Caco-2 (cell line): Measurements from ENCODE around the gene PBX2. TPM values are rescaled to one million over a fixed set of nuclear protein-coding genes. Genes with fewer than 3 reads are reported as not detected.

ENCODE experiments used
- BruUV-seq: library from RNA; stranded (reverse); fragments of 400-500 nt; replicated peaks from 2 replicates; lab custom pipeline; 2021; lab: Mats Ljungman, UMichigan
- CTCF ChIA-PET: fragments of 300-600 bp; sonication (Branson Sonifier 250); formaldehyde crosslinking; loops from one replicate; lab custom pipeline; 2022; ENCODE audit warnings: antibody characterized with exemption; lab: Charles Lee
- POLR2A ChIA-PET: fragments of 300-600 bp; sonication (Branson Sonifier 250); formaldehyde crosslinking; loops from one replicate; lab custom pipeline; 2022; ENCODE audit warnings: antibody characterized with exemption; lab: Charles Lee
- DNase-seq, 2 experiments: peaks; one replicate each; pipeline versions ENCODE4 v3.0.0 to v3.0.0-alpha.2; 2020 to 2022
- H3K27me3 ChIP-seq: replicated peaks from 2 replicates; pipeline ENCODE4 v1.6.0; 2011; ENCODE audit warnings: low read length; ENCODE audit not compliant: control insufficient read depth, insufficient read depth
- H3K36me3 ChIP-seq: 2 replicates; pipeline ENCODE4 v1.5.1; 2011; ENCODE audit warnings: low read length; ENCODE audit not compliant: control insufficient read depth, insufficient read depth
- H3K4me1 ChIP-seq: fragments of 250-450 bp; sonication (Bioruptor Pico); 2 replicates; pipeline ENCODE4 v1.5.1; 2020; ENCODE audit warnings: mild to moderate bottlenecking
- H3K4me3 ChIP-seq: 2 replicates; pipeline ENCODE4 v1.5.1; 2011; ENCODE audit warnings: low read depth, mild to moderate bottlenecking, control low read depth, low read length
- H3K9me3 ChIP-seq: fragments of 250-450 bp; sonication (Bioruptor Pico); 2 replicates; pipeline ENCODE4 v1.5.1; 2020; ENCODE audit warnings: mild to moderate bottlenecking, moderate library complexity
- H3K27ac Mint-ChIP-seq: one replicate; pipeline ENCODE4 v1.8.0; 2022; ENCODE audit warnings: mixed read lengths; ENCODE audit not compliant: unreplicated experiment
- H3K27me3 Mint-ChIP-seq: one replicate; pipeline ENCODE4 v1.8.0; 2022; ENCODE audit warnings: mixed read lengths; ENCODE audit not compliant: insufficient read depth, unreplicated experiment
- H3K36me3 Mint-ChIP-seq: one replicate; pipeline ENCODE4 v1.8.0; 2022; ENCODE audit warnings: mild to moderate bottlenecking, mixed read lengths; ENCODE audit not compliant: insufficient read depth, unreplicated experiment
- H3K4me1 Mint-ChIP-seq: one replicate; pipeline ENCODE4 v1.8.0; 2022; ENCODE audit warnings: low read depth, mixed read lengths; ENCODE audit not compliant: unreplicated experiment
- H3K4me3 Mint-ChIP-seq: one replicate; pipeline ENCODE4 v1.8.0; 2022; ENCODE audit warnings: mild to moderate bottlenecking, moderate library complexity, mixed read lengths; ENCODE audit not compliant: unreplicated experiment
- H3K9me3 Mint-ChIP-seq: one replicate; pipeline ENCODE4 v1.8.0; 2022; ENCODE audit warnings: mixed read lengths; ENCODE audit not compliant: unreplicated experiment
- intact Hi-C: fragments of 100-400 bp; cut with micrococcal nuclease; formaldehyde crosslinking; loops from one replicate; pipeline ENCODE4 v1.10.0; 2022; ENCODE audit not compliant: unreplicated experiment
- total RNA-seq: library from RNA; stranded (reverse); gene quantifications from 2 replicates; pipeline ENCODE4 v1.2.3, GENCODE V29; 2022
- TF ChIP-seq, protein P1 (sequence below), 2 experiments: fragments of 200-600 bp in 1 of 2; IDR thresholded peaks; 1 replicate in 1 of 2; 2 replicates in 1 of 2; pipeline versions ENCODE4 v1.5.1 to v1.8.0; 2011 to 2022; ENCODE audit warnings: antibody characterized with exemption in 1 of 2, control low read depth in 1 of 2, inconsistent platforms in 1 of 2, low read depth in 1 of 2, low read length in 1 of 2, mild to moderate bottlenecking in 1 of 2, moderate library complexity in 1 of 2; ENCODE audit not compliant: insufficient read depth in 1 of 2, severe bottlenecking in 1 of 2, unreplicated experiment in 1 of 2

PBX2 gene
- total RNA-seq, 1 experiment from 2014 or later, result 96.3 TPM

DNA sequence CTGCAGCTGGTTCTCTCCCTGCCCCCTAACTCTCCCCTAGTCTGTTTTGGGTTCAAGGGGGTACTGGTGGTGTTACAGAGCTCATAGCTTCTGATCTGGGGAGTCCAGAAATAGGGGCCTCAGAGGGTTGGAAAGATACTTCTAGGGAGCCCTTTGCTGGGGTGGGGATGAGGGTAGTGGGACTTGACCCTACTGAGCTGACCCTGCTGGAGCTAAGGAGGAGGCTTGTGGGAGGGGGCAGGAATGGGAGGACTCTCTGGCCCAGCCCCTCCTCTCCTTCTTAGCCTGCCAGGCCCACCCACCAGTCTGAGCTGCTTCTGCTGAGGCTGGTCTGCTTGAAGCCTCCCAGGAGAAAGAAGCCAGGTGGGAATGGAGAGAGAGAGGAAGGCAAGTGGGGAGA is 25.7 kb downstream of the PBX2 start, which contains the start of gene EGFL8:
Gene EGFL8 (plus strand): TSS at position 301 of the 400 bp plus-strand sequence. CDS start 1,571 bp downstream, outside the sequence.
- DNase-seq, result no peak
- no peaks in the 10 kb centered on the region for H3K9me3 ChIP-seq
- Mint-ChIP-seq H3K27me3 (no peaks in the 10 kb centered on the region), H3K36me3 (peaks cover 93% of the 10 kb centered on the region), H3K4me3 (no peak within 1 kb of the TSS), H3K4me1 (peaks cover 7% of the 10 kb centered on the region), H3K9me3 (no peaks in the 10 kb centered on the region), H3K27ac (peak within 1 kb of the TSS; percentile 76)
- POLR2A ChIA-PET, result interaction anchor here (0.8 kb wide), 1 partner anchor 34 kb away, joined by 5 read pairs; the partner anchor contains the start of gene FKBPL
- TF ChIP-seq, protein P1, sequence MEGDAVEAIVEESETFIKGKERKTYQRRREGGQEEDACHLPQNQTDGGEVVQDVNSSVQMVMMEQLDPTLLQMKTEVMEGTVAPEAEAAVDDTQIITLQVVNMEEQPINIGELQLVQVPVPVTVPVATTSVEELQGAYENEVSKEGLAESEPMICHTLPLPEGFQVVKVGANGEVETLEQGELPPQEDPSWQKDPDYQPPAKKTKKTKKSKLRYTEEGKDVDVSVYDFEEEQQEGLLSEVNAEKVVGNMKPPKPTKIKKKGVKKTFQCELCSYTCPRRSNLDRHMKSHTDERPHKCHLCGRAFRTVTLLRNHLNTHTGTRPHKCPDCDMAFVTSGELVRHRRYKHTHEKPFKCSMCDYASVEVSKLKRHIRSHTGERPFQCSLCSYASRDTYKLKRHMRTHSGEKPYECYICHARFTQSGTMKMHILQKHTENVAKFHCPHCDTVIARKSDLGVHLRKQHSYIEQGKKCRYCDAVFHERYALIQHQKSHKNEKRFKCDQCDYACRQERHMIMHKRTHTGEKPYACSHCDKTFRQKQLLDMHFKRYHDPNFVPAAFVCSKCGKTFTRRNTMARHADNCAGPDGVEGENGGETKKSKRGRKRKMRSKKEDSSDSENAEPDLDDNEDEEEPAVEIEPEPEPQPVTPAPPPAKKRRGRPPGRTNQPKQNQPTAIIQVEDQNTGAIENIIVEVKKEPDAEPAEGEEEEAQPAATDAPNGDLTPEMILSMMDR (IDR thresholded peaks at IDR 0.05; ENCODE audit: insufficient read depth in 1 of 2, low read depth in 1 of 2, low read length in 1 of 2, severe bottlenecking in 1 of 2, unreplicated experiment in 1 of 2), result no peak
- 0 out of 2 replicates have a peak, but pooled peaks cover 1% of the 10 kb centered on the region for H3K36me3 ChIP-seq
- intact Hi-C loops, result no loop called here
- BruUV-seq, result no TSS peak
- H3K4me3 ChIP-seq, result no peak within 1 kb of the TSS
- no peaks in the 10 kb centered on the region for H3K27me3 ChIP-seq
- peaks cover 20% of the 10 kb centered on the region for H3K4me1 ChIP-seq
- CTCF ChIA-PET, result interaction anchor here (1.6 kb wide), 1 partner anchor 10 kb away, joined by 5 read pairs; no protein-coding TSS in a partner anchor

DNA sequence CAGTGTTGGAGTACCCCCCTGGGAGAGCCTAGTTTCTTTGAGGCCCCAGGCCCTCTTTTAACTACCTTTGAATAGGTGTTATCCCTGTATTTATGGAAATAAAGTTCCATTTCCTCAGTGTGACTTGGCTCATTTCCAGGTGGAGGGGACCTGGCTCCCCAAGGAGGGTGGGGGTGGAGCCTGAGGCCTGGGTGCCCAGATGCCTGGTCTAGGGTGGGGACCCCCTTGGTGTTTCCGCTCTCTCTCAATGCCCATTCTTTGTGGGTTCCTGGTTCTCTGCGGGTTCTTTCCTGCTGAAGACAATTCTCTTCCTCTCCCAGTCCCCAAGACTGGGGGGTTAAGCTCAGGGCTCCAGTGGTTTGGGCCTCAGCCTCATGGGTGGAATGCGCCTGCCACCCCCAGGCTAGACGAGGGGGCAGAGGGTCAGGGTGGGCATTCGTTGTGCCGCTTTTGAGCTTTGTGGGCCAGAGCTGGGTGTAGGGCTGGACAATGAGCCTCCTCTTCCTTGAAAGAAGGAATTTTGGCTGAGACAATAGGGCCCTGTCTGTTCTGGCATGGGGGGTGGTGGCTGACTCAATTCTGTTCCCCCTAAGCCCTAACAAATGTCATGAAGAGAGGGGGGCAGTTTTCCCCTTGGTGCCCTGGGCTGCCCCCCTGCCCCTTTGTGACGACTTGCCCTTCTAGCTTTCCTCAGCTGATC is 26.3 kb downstream of the PBX2 start:
- Histone ChIP-seq H3K4me3 (no peak overlapping the region), H3K36me3 (0 out of 2 replicates have a peak, but pooled peaks cover 1% of the 10 kb centered on the region), H3K27me3 (no peaks in the 10 kb centered on the region), H3K4me1 (peaks cover 14% of the 10 kb centered on the region), H3K9me3 (no peaks in the 10 kb centered on the region)
- intact Hi-C loops, result no loop called here
- no peaks in the 10 kb centered on the region for H3K9me3 Mint-ChIP-seq
- no TSS peak for BruUV-seq
- H3K4me1 Mint-ChIP-seq, result peaks cover 9% of the 10 kb centered on the region
- H3K36me3 Mint-ChIP-seq, result peaks cover 93% of the 10 kb centered on the region
- no peak for DNase-seq
- H3K27ac Mint-ChIP-seq, result peak overlapping the region; percentile 65
- ChIA-PET POLR2A (no interaction called here), CTCF (interaction anchor here (1.6 kb wide), 1 partner anchor 9 kb away, joined by 5 read pairs; no protein-coding TSS in a partner anchor)
- no peaks in the 10 kb centered on the region for H3K27me3 Mint-ChIP-seq
- TF ChIP-seq, protein P1 (IDR thresholded peaks at IDR 0.05; ENCODE audit: insufficient read depth in 1 of 2, low read depth in 1 of 2, low read length in 1 of 2, severe bottlenecking in 1 of 2, unreplicated experiment in 1 of 2), result no peak
- H3K4me3 Mint-ChIP-seq, result no peak overlapping the region

DNA sequence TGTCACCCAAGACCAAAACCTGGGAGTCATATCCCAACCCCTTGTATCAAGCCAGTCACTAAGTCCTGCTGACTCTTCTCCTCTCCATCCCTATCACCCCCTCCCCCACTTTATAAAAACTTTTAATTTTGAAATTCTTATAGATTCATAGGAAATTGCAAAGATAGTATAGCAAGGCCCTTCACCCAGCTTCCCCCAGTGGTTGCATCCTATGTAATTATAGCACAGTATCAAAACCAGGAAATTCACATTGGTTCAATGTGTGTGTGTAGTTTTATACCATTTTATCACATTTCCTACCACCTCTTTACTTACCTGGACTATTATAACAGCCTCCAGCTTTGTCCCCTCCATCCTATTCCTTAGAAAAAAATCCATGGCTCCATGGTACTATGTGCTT is 31.9 kb downstream of the PBX2 start:
- H3K27me3 Mint-ChIP-seq, result no peaks in the 10 kb centered on the region
- H3K4me3 ChIP-seq, result no peak overlapping the region
- peaks cover 8% of the 10 kb centered on the region for H3K36me3 ChIP-seq
- TF ChIP-seq, protein P1 (IDR thresholded peaks at IDR 0.05; ENCODE audit: insufficient read depth in 1 of 2, low read depth in 1 of 2, low read length in 1 of 2, severe bottlenecking in 1 of 2, unreplicated experiment in 1 of 2), result no peak
- no peak overlapping the region for H3K27ac Mint-ChIP-seq
- H3K9me3 Mint-ChIP-seq, result no peaks in the 10 kb centered on the region
- no peaks in the 10 kb centered on the region for H3K27me3 ChIP-seq
- no peaks in the 10 kb centered on the region for H3K9me3 ChIP-seq
- H3K4me3 Mint-ChIP-seq, result no peak overlapping the region
- POLR2A ChIA-PET, result no interaction called here
- peaks cover 82% of the 10 kb centered on the region for H3K36me3 Mint-ChIP-seq
- H3K4me1 Mint-ChIP-seq, result peaks cover 7% of the 10 kb centered on the region
- intact Hi-C loops, result no loop called here
- no peak for DNase-seq
- H3K4me1 ChIP-seq, result peaks cover 13% of the 10 kb centered on the region
- no TSS peak for BruUV-seq
- CTCF ChIA-PET, result no interaction called here
